Measurements from ENCODE around the gene CFD. TPM values are rescaled to one million over a fixed set of nuclear protein-coding genes. Genes with fewer than 3 reads are reported as not detected.
A peak's percentile ranks its signal among the peaks of the same experiment; 100 is the strongest.

Gene CFD
- total RNA-seq, 2 experiments from 2014 or later = 0.60 to 1.4 TPM

- H3K27ac Mint-ChIP-seq = no peak overlapping the region
- H3K4me1 Mint-ChIP-seq (ENCODE audit: low read depth) = peaks cover 14% of the 10 kb centered on the region
- no peaks in the 10 kb centered on the region for H3K9me3 Mint-ChIP-seq
- ATAC-seq = peak; percentile 47
- no peaks in the 10 kb centered on the region for H3K36me3 Mint-ChIP-seq (ENCODE audit: low read depth)
- ChIA-PET CTCF (interaction anchor here (0.9 to 2.1 kb wide), 2 partner anchors 45 to 58 kb away, joined by 3 to 28 read pairs; no protein-coding TSS in a partner anchor), POLR2A (interaction anchor here (2.8 kb wide), 1 partner anchor 10 kb away, joined by 9 read pairs; no protein-coding TSS in a partner anchor)
- H3K4me3 Mint-ChIP-seq = no peak overlapping the region
- TF ChIP-seq, protein P1, sequence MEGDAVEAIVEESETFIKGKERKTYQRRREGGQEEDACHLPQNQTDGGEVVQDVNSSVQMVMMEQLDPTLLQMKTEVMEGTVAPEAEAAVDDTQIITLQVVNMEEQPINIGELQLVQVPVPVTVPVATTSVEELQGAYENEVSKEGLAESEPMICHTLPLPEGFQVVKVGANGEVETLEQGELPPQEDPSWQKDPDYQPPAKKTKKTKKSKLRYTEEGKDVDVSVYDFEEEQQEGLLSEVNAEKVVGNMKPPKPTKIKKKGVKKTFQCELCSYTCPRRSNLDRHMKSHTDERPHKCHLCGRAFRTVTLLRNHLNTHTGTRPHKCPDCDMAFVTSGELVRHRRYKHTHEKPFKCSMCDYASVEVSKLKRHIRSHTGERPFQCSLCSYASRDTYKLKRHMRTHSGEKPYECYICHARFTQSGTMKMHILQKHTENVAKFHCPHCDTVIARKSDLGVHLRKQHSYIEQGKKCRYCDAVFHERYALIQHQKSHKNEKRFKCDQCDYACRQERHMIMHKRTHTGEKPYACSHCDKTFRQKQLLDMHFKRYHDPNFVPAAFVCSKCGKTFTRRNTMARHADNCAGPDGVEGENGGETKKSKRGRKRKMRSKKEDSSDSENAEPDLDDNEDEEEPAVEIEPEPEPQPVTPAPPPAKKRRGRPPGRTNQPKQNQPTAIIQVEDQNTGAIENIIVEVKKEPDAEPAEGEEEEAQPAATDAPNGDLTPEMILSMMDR (IDR thresholded peaks at IDR 0.05) = no peak
- H3K27me3 Mint-ChIP-seq = peaks cover 14% of the 10 kb centered on the region
- intact Hi-C loops (cut with micrococcal nuclease) = loop anchor here (2.0 kb wide), 1 partner anchor 59 kb away; no protein-coding TSS in a partner anchor
- peak; percentile 72 for DNase-seq
These were observed 2.5 kb downstream of the CFD start for GRCh38 chr19:861756-862580.

- intact Hi-C loops (cut with micrococcal nuclease) = loop anchor here (2.0 kb wide), 1 partner anchor 58 kb away; no protein-coding TSS in a partner anchor
- DNase-seq (peak; percentile 84), ATAC-seq (peak; percentile 64)
- no peaks in the 10 kb centered on the region for H3K9me3 Mint-ChIP-seq
- POLR2A ChIA-PET = interaction anchor here (1.3 to 2.8 kb wide), 5 partner anchors 9 to 121 kb away, joined by 3 to 9 read pairs (median 5); partner anchors contain the start of gene WDR18
- TF ChIP-seq, protein P1 (IDR thresholded peaks at IDR 0.05) = no peak
- peaks cover 14% of the 10 kb centered on the region for H3K4me1 Mint-ChIP-seq (ENCODE audit: low read depth)
- no peaks in the 10 kb centered on the region for H3K36me3 Mint-ChIP-seq (ENCODE audit: low read depth)
- no peak overlapping the region for H3K27ac Mint-ChIP-seq
- CTCF ChIA-PET = interaction anchor here (0.8 to 2.5 kb wide), 11 partner anchors 45 to 378 kb away, joined by 3 to 31 read pairs (median 4); partner anchors contain the start of genes KISS1R and WDR18
- H3K27me3 Mint-ChIP-seq = peaks cover 13% of the 10 kb centered on the region
- peak overlapping the region; percentile 33 for H3K4me3 Mint-ChIP-seq
These were observed 3.3 kb downstream of the CFD start for GRCh38 chr19:862581-863314.

DNA sequence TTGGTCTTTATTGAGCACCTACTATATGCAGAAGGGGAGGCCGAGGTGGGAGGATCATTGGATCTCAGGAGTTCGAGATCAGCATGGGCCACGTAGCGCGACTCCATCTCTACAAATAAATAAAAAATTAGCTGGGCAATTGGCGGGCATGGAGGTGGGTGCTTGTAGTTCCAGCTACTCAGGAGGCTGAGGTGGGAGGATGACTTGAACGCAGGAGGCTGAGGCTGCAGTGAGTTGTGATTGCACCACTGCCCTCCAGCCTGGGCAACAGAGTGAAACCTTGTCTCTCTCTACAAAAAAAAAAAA lies 3.8 kb downstream of the CFD start:
- Mint-ChIP-seq H3K4me3 (peak overlapping the region; percentile 26), H3K27ac (no peak overlapping the region), H3K4me1 (ENCODE audit: low read depth) (peaks cover 14% of the 10 kb centered on the region), H3K27me3 (peaks cover 11% of the 10 kb centered on the region), H3K9me3 (no peaks in the 10 kb centered on the region), H3K36me3 (ENCODE audit: low read depth) (no peaks in the 10 kb centered on the region)
- DNase-seq (no peak), ATAC-seq (no peak)
- ChIA-PET POLR2A (interaction anchor here (1.3 to 2.8 kb wide), 6 partner anchors 9 to 121 kb away, joined by 3 to 9 read pairs (median 4); partner anchors contain the start of genes MED16, RNU6-9 and WDR18), CTCF (interaction anchor here (0.6 to 2.5 kb wide), 27 partner anchors 9 to 378 kb away, joined by 3 to 31 read pairs (median 4); partner anchors contain the start of genes KISS1R, MED16, RNU6-9 and WDR18)
- TF ChIP-seq, protein P1 (IDR thresholded peaks at IDR 0.05) = no peak
- intact Hi-C loops (cut with micrococcal nuclease) = loop anchor here (2.0 kb wide), 1 partner anchor 58 kb away; no protein-coding TSS in a partner anchor

GRCh38 chr19:866769-867300 lies 7.4 kb downstream of the CFD start:
- DNase-seq (no peak), ATAC-seq (no peak)
- peaks cover 15% of the 10 kb centered on the region for H3K4me1 Mint-ChIP-seq (ENCODE audit: low read depth)
- H3K4me3 Mint-ChIP-seq = no peak overlapping the region
- peaks cover 2% of the 10 kb centered on the region for H3K9me3 Mint-ChIP-seq
- TF ChIP-seq, protein P1 (IDR thresholded peaks at IDR 0.05) = no peak
- POLR2A ChIA-PET = interaction anchor here (0.6 kb wide), 1 partner anchor 66 kb away, joined by 3 read pairs; no protein-coding TSS in a partner anchor
- intact Hi-C loops (cut with micrococcal nuclease) = no loop called here
- peaks cover 3% of the 10 kb centered on the region for H3K27me3 Mint-ChIP-seq
- CTCF ChIA-PET = no interaction called here
- H3K27ac Mint-ChIP-seq = no peak overlapping the region
- peaks cover 7% of the 10 kb centered on the region for H3K36me3 Mint-ChIP-seq (ENCODE audit: low read depth)

Data from activated CD8-positive, alpha-beta T cell treated with anti-CD3 and anti-CD28 coated beads for 36 hours (primary cell).